COLO829 (cell line): ENCODE measurements around the gene SPESP1.
"Not testable (repeated sequence)": the region's sequence is repeated elsewhere in the genome, so short reads cannot be mapped to it uniquely, and the experiment has no call there.

ENCODE experiments used
- DNase-seq: peaks from one replicate; pipeline ENCODE4 v3.0.0; 2012; ENCODE audit warnings: low spot score

Gene SPESP1

GRCh38 chr15:68963719-68964118 is 33.4 kb downstream of the SPESP1 start:
- not testable (repeated sequence) for DNase-seq

GRCh38 chr15:68966996-68967395 is 36.7 kb downstream of the SPESP1 start:
- no peak for DNase-seq

GRCh38 chr15:68967948-68968347 is 37.6 kb downstream of the SPESP1 start:
- no peak for DNase-seq

GRCh38 chr15:68969298-68969697 is 39.0 kb downstream of the SPESP1 start:
- DNase-seq = no peak

- DNase-seq = no peak
Observed at GRCh38 chr15:68972201-68973065, 42.1 kb downstream of the SPESP1 start.

- DNase-seq = not testable (repeated sequence)
Observed at GRCh38 chr15:68975651-68976160, 45.4 kb downstream of the SPESP1 start.

GRCh38 chr15:68977426-68977825 is 47.1 kb downstream of the SPESP1 start:
- DNase-seq = not testable (repeated sequence)

GRCh38 chr15:68979006-68979405 is 48.7 kb downstream of the SPESP1 start:
- DNase-seq = no peak

GRCh38 chr15:68979816-68980215 is 49.5 kb downstream of the SPESP1 start:
- DNase-seq = no peak

GRCh38 chr15:68980786-68981185 is 50.5 kb downstream of the SPESP1 start:
- DNase-seq = peak; percentile 23

- no peak for DNase-seq
Observed at GRCh38 chr15:68981941-68982340, 51.6 kb downstream of the SPESP1 start.

- DNase-seq = no peak
Observed at GRCh38 chr15:68982976-68983563, 52.7 kb downstream of the SPESP1 start.

GRCh38 chr15:68983961-68984481 is 53.7 kb downstream of the SPESP1 start:
- DNase-seq = no peak

- DNase-seq = no peak
Observed at GRCh38 chr15:68984586-68984985, 54.3 kb downstream of the SPESP1 start.

- no peak for DNase-seq
Observed at GRCh38 chr15:68985361-68985891, 55.1 kb downstream of the SPESP1 start.

- no peak for DNase-seq
Observed at GRCh38 chr15:68986322-68986721, 56.0 kb downstream of the SPESP1 start.

- no peak for DNase-seq
Observed at GRCh38 chr15:68987120-68987519, 56.8 kb downstream of the SPESP1 start.

- DNase-seq = no peak
Observed at GRCh38 chr15:68987676-68988075, 57.4 kb downstream of the SPESP1 start.

GRCh38 chr15:68989541-68990230 is 59.4 kb downstream of the SPESP1 start:
- no peak for DNase-seq

- no peak for DNase-seq
Observed at GRCh38 chr15:68990231-68990991, 60.1 kb downstream of the SPESP1 start.

- no peak for DNase-seq
Observed at GRCh38 chr15:68990992-68991500, 60.7 kb downstream of the SPESP1 start.
